H9 (cell line): Measurements from ENCODE around the gene SCAND1. TPM values are rescaled to one million over a fixed set of nuclear protein-coding genes. Genes with fewer than 3 reads are reported as not detected.

Source experiments
- DNase-seq: peaks from one replicate; pipeline ENCODE4 v3.0.0-alpha.2; 2017
- H2AFZ ChIP-seq: one replicate; pipeline ENCODE4 v1.6.1; 2013; ENCODE audit warnings: mild to moderate bottlenecking, low read length, control low read depth, moderate library complexity
- H2AK5ac ChIP-seq: 2 replicates; pipeline ENCODE4 v1.6.1; 2013; ENCODE audit warnings: low read length, control low read depth, mixed read lengths; ENCODE audit not compliant: insufficient read length
- H2BK120ac ChIP-seq: one replicate; pipeline ENCODE4 v1.6.1; 2013; ENCODE audit warnings: low read depth, mild to moderate bottlenecking, low read length, control low read depth, inconsistent platforms; ENCODE audit not compliant: poor library complexity, severe bottlenecking
- H2BK12ac ChIP-seq: 2 replicates; pipeline ENCODE4 v1.6.1; 2013; ENCODE audit warnings: low read length, control low read depth, mixed read lengths, low read depth; ENCODE audit not compliant: insufficient read length
- H2BK15ac ChIP-seq: 2 replicates; pipeline ENCODE4 v1.6.1; 2013; ENCODE audit warnings: low read depth, low read length, control low read depth
- H2BK20ac ChIP-seq: one replicate; pipeline ENCODE4 v1.6.1; 2013; ENCODE audit warnings: low read depth, mild to moderate bottlenecking, low read length, control low read depth, inconsistent platforms; ENCODE audit not compliant: poor library complexity, severe bottlenecking
- H2BK5ac ChIP-seq: 2 replicates; pipeline ENCODE4 v1.6.1; 2013; ENCODE audit warnings: low read length, control low read depth, mixed read lengths; ENCODE audit not compliant: insufficient read length
- H3K14ac ChIP-seq: 2 replicates; pipeline ENCODE4 v1.6.1; 2013; ENCODE audit warnings: low read length, control low read depth; ENCODE audit not compliant: insufficient read depth
- H3K18ac ChIP-seq: 2 replicates; pipeline ENCODE4 v1.6.1; 2013; ENCODE audit warnings: low read depth, mild to moderate bottlenecking, mixed read lengths, low read length, control low read depth; ENCODE audit not compliant: insufficient read length
- H3K23ac ChIP-seq: 2 replicates; pipeline ENCODE4 v1.6.1; 2013; ENCODE audit warnings: low read length, control low read depth, mixed read lengths, low read depth; ENCODE audit not compliant: insufficient read length
- H3K23me2 ChIP-seq: 2 replicates; pipeline ENCODE4 v1.6.1; 2013; ENCODE audit warnings: low read depth, mild to moderate bottlenecking, mixed read lengths, low read length, control low read depth; ENCODE audit not compliant: insufficient read length, poor library complexity, severe bottlenecking
- H3K27ac ChIP-seq: 2 replicates; pipeline ENCODE4 v1.5.1; 2013; ENCODE audit warnings: low read length, control low read depth, mixed read lengths, low read depth; ENCODE audit not compliant: insufficient read length
- H3K27me3 ChIP-seq: 2 replicates; pipeline ENCODE4 v1.6.1; 2013; ENCODE audit warnings: low read length, control low read depth, inconsistent platforms; ENCODE audit not compliant: insufficient read depth
- H3K4ac ChIP-seq: 2 replicates; pipeline ENCODE4 v1.6.1; 2013; ENCODE audit warnings: low read depth, mild to moderate bottlenecking, control low read depth, inconsistent platforms, low read length, moderate library complexity
- H3K4me1 ChIP-seq: 2 replicates; pipeline ENCODE4 v1.6.1; 2013; ENCODE audit warnings: low read length, control low read depth, inconsistent platforms; ENCODE audit not compliant: insufficient read depth
- H3K4me2 ChIP-seq: 2 replicates; pipeline ENCODE4 v1.6.1; 2013; ENCODE audit warnings: low read length, control low read depth, mixed read lengths; ENCODE audit not compliant: insufficient read length, insufficient read depth
- H3K56ac ChIP-seq: 2 replicates; pipeline ENCODE4 v1.6.1; 2013; ENCODE audit warnings: low read depth, mild to moderate bottlenecking, mixed read lengths, low read length, control low read depth; ENCODE audit not compliant: insufficient read length
- H3K79me1 ChIP-seq: 2 replicates; pipeline ENCODE4 v1.6.1; 2013; ENCODE audit warnings: low read depth, mild to moderate bottlenecking, moderate library complexity, low read length, control low read depth, inconsistent platforms; ENCODE audit not compliant: insufficient read depth, poor library complexity, severe bottlenecking
- H3K79me2 ChIP-seq: 2 replicates; pipeline ENCODE4 v1.6.1; 2013; ENCODE audit warnings: low read length, control low read depth, inconsistent platforms; ENCODE audit not compliant: insufficient read depth
- H3K9ac ChIP-seq: 2 replicates; pipeline ENCODE4 v1.6.1; 2013; ENCODE audit warnings: low read length, control low read depth, mixed read lengths; ENCODE audit not compliant: insufficient read length; ENCODE audit errors: extremely low read depth
- H3K9me3 ChIP-seq: one replicate; pipeline ENCODE4 v1.6.1; 2013; ENCODE audit warnings: low read depth, low read length, inconsistent platforms; ENCODE audit not compliant: control insufficient read depth
- H3T11ph ChIP-seq: one replicate; pipeline ENCODE4 v1.6.1; 2013; ENCODE audit warnings: mild to moderate bottlenecking, low read length, control low read depth, inconsistent platforms
- H4K20me1 ChIP-seq: one replicate; pipeline ENCODE4 v1.6.1; 2013; ENCODE audit not compliant: control insufficient read depth, insufficient read length, insufficient read depth
- H4K5ac ChIP-seq: 2 replicates; pipeline ENCODE4 v1.6.1; 2013; ENCODE audit warnings: low read depth, mild to moderate bottlenecking, mixed read lengths, low read length, control low read depth; ENCODE audit not compliant: insufficient read length
- H4K8ac ChIP-seq: replicated peaks from 2 replicates; pipeline ENCODE4 v1.6.1; 2013; ENCODE audit warnings: low read length, control low read depth, mixed read lengths, low read depth; ENCODE audit not compliant: insufficient read length
- H4K91ac ChIP-seq: 2 replicates; pipeline ENCODE4 v1.6.1; 2013; ENCODE audit warnings: low read depth, mild to moderate bottlenecking, moderate library complexity, mixed read lengths, low read length, control low read depth; ENCODE audit not compliant: insufficient read length
- H3K27ac Mint-ChIP-seq, 3 experiments: 2 replicates in 2 of 3; 3 replicates in 1 of 3; pipeline ENCODE4 v1.8.0; 2020 to 2021; ENCODE audit warnings: mixed read lengths in 3 of 3, mild to moderate bottlenecking in 1 of 3, moderate library complexity in 1 of 3
- H3K27me3 Mint-ChIP-seq: 2 replicates; pipeline ENCODE4 v1.8.0; 2021; ENCODE audit warnings: low read depth, mild to moderate bottlenecking, moderate library complexity, mixed read lengths
- H3K36me3 Mint-ChIP-seq, 3 experiments: 2 replicates in 2 of 3; 3 replicates in 1 of 3; pipeline ENCODE4 v1.8.0; 2020 to 2021; ENCODE audit warnings: low read depth in 3 of 3, mixed read lengths in 3 of 3; ENCODE audit not compliant: insufficient read depth in 1 of 3
- H3K4me1 Mint-ChIP-seq, 2 experiments: 2 replicates each; pipeline ENCODE4 v1.8.0; 2020; ENCODE audit warnings: mixed read lengths in 2 of 2
- H3K4me3 Mint-ChIP-seq, 2 experiments: 2 replicates in 1 of 2; 3 replicates in 1 of 2; pipeline ENCODE4 v1.8.0; 2020 to 2021; ENCODE audit warnings: mild to moderate bottlenecking in 2 of 2, mixed read lengths in 2 of 2, moderate library complexity in 1 of 2
- H3K9me3 Mint-ChIP-seq, 2 experiments: 2 replicates in 1 of 2; 3 replicates in 1 of 2; pipeline ENCODE4 v1.8.0; 2020; ENCODE audit warnings: mild to moderate bottlenecking in 2 of 2, mixed read lengths in 2 of 2, moderate library complexity in 1 of 2
- WGBS: extraction: QIAGEN DNeasy Blood & Tissue Kit; methylation state at CpG from one replicate; pipeline ENCODE4 v1.1.7; 2013; ENCODE audit warnings: missing lambda C conversion rate, low lambda C conversion rate, mixed read lengths; ENCODE audit not compliant: insufficient read length; ENCODE audit errors: extremely low coverage; 5-methylcytosine and 5-hydroxymethylcytosine counted together
- total RNA-seq: library from RNA; stranded (reverse); gene quantifications from 2 replicates; pipeline ENCODE4 v1.2.1, GENCODE V29; 2021
- TF ChIP-seq, protein P1 (sequence below): fragments of 200-600 bp; sonication (generic); conservative IDR thresholded peaks from 3 replicates; pipeline ENCODE4 v1.8.0; 2021; ENCODE audit warnings: antibody characterized with exemption, mild to moderate bottlenecking

The SCAND1 gene
- total RNA-seq, 1 experiment from 2014 or later = 59.1 TPM

DNA sequence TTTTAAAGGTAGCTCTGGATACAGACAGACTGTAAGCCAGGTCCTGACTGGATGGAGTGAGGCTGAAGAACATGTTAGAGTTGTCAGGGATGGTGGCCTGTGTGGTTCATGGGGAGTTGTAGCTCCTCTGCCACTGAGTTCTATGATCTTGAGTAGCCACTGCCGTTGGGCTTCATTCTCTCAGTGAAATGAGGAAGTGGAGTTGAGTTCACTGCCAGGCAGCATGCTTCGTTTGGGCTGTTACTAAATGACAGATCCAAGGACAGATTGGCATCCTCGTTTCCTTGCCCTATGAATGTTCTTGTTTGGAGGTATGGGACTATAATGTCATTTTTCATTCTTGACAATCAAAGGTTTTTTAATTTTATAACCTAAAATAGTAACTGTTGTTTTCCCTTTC is 37.2 kb downstream of the SCAND1 start:
- no peak overlapping the region for H3K23ac ChIP-seq
- no peaks in the 10 kb centered on the region for H3K9me3 ChIP-seq
- no peak overlapping the region for H3K4ac ChIP-seq
- no peaks in the 10 kb centered on the region for H3K23me2 ChIP-seq
- H2BK15ac ChIP-seq = no peak overlapping the region
- H4K20me1 ChIP-seq = no peaks in the 10 kb centered on the region
- H3K4me1 ChIP-seq = no peaks in the 10 kb centered on the region
- no peak overlapping the region for H2BK120ac ChIP-seq
- H3K4me2 ChIP-seq = no peak overlapping the region
- H2BK20ac ChIP-seq = no peak overlapping the region
- no peaks in the 10 kb centered on the region for H3K9me3 Mint-ChIP-seq
- no peak overlapping the region for H4K91ac ChIP-seq
- no peak overlapping the region for H3T11ph ChIP-seq
- no peak overlapping the region for H3K56ac ChIP-seq
- no peaks in the 10 kb centered on the region for H3K4me1 Mint-ChIP-seq
- TF ChIP-seq, protein P1, sequence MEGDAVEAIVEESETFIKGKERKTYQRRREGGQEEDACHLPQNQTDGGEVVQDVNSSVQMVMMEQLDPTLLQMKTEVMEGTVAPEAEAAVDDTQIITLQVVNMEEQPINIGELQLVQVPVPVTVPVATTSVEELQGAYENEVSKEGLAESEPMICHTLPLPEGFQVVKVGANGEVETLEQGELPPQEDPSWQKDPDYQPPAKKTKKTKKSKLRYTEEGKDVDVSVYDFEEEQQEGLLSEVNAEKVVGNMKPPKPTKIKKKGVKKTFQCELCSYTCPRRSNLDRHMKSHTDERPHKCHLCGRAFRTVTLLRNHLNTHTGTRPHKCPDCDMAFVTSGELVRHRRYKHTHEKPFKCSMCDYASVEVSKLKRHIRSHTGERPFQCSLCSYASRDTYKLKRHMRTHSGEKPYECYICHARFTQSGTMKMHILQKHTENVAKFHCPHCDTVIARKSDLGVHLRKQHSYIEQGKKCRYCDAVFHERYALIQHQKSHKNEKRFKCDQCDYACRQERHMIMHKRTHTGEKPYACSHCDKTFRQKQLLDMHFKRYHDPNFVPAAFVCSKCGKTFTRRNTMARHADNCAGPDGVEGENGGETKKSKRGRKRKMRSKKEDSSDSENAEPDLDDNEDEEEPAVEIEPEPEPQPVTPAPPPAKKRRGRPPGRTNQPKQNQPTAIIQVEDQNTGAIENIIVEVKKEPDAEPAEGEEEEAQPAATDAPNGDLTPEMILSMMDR = no peak
- no peak overlapping the region for H2BK5ac ChIP-seq
- no peak overlapping the region for H3K9ac ChIP-seq
- H4K8ac ChIP-seq = no peak overlapping the region
- H3K27ac ChIP-seq = no peak overlapping the region
- H3K18ac ChIP-seq = no peak overlapping the region
- H3K4me3 Mint-ChIP-seq = no peak overlapping the region
- DNase-seq = no peak
- no peaks in the 10 kb centered on the region for H3K27me3 ChIP-seq
- peaks cover 20 to 63% (median 54%) of the 10 kb centered on the region in 3 experiments; a peak in 6 of 7 replicates for H3K36me3 Mint-ChIP-seq
- no peak overlapping the region for H2BK12ac ChIP-seq
- no peaks in the 10 kb centered on the region for H3K27me3 Mint-ChIP-seq
- no peak overlapping the region for H3K14ac ChIP-seq
- no CpG with 5 or more reads among the region's 3 CpGs for WGBS
- no peak overlapping the region for H2AFZ ChIP-seq
- no peak overlapping the region for H2AK5ac ChIP-seq
- H4K5ac ChIP-seq = no peak overlapping the region
- H3K27ac Mint-ChIP-seq = no peak overlapping the region; a peak in 1 of 7 replicates
- no peaks in the 10 kb centered on the region for H3K79me2 ChIP-seq
- no peaks in the 10 kb centered on the region for H3K79me1 ChIP-seq
